H9 (cell line): ENCODE measurements around the gene PPP1R16B. TPM values are rescaled to one million over a fixed set of nuclear protein-coding genes. Genes with fewer than 3 reads are reported as not detected.

Experiments
- DNase-seq: peaks from one replicate; pipeline ENCODE4 v3.0.0-alpha.2; 2017
- H2AFZ ChIP-seq: one replicate; pipeline ENCODE4 v1.6.1; 2013; ENCODE audit warnings: mild to moderate bottlenecking, low read length, control low read depth, moderate library complexity
- H2AK5ac ChIP-seq: 2 replicates; pipeline ENCODE4 v1.6.1; 2013; ENCODE audit warnings: low read length, control low read depth, mixed read lengths; ENCODE audit not compliant: insufficient read length
- H2BK120ac ChIP-seq: one replicate; pipeline ENCODE4 v1.6.1; 2013; ENCODE audit warnings: low read depth, mild to moderate bottlenecking, low read length, control low read depth, inconsistent platforms; ENCODE audit not compliant: poor library complexity, severe bottlenecking
- H2BK12ac ChIP-seq: 2 replicates; pipeline ENCODE4 v1.6.1; 2013; ENCODE audit warnings: low read length, control low read depth, mixed read lengths, low read depth; ENCODE audit not compliant: insufficient read length
- H2BK15ac ChIP-seq: 2 replicates; pipeline ENCODE4 v1.6.1; 2013; ENCODE audit warnings: low read depth, low read length, control low read depth
- H2BK20ac ChIP-seq: one replicate; pipeline ENCODE4 v1.6.1; 2013; ENCODE audit warnings: low read depth, mild to moderate bottlenecking, low read length, control low read depth, inconsistent platforms; ENCODE audit not compliant: poor library complexity, severe bottlenecking
- H2BK5ac ChIP-seq: 2 replicates; pipeline ENCODE4 v1.6.1; 2013; ENCODE audit warnings: low read length, control low read depth, mixed read lengths; ENCODE audit not compliant: insufficient read length
- H3K14ac ChIP-seq: 2 replicates; pipeline ENCODE4 v1.6.1; 2013; ENCODE audit warnings: low read length, control low read depth; ENCODE audit not compliant: insufficient read depth
- H3K18ac ChIP-seq: 2 replicates; pipeline ENCODE4 v1.6.1; 2013; ENCODE audit warnings: low read depth, mild to moderate bottlenecking, mixed read lengths, low read length, control low read depth; ENCODE audit not compliant: insufficient read length
- H3K23ac ChIP-seq: 2 replicates; pipeline ENCODE4 v1.6.1; 2013; ENCODE audit warnings: low read length, control low read depth, mixed read lengths, low read depth; ENCODE audit not compliant: insufficient read length
- H3K23me2 ChIP-seq: 2 replicates; pipeline ENCODE4 v1.6.1; 2013; ENCODE audit warnings: low read depth, mild to moderate bottlenecking, mixed read lengths, low read length, control low read depth; ENCODE audit not compliant: insufficient read length, poor library complexity, severe bottlenecking
- H3K27ac ChIP-seq: 2 replicates; pipeline ENCODE4 v1.5.1; 2013; ENCODE audit warnings: low read length, control low read depth, mixed read lengths, low read depth; ENCODE audit not compliant: insufficient read length
- H3K27me3 ChIP-seq: 2 replicates; pipeline ENCODE4 v1.6.1; 2013; ENCODE audit warnings: low read length, control low read depth, inconsistent platforms; ENCODE audit not compliant: insufficient read depth
- H3K4ac ChIP-seq: 2 replicates; pipeline ENCODE4 v1.6.1; 2013; ENCODE audit warnings: low read depth, mild to moderate bottlenecking, control low read depth, inconsistent platforms, low read length, moderate library complexity
- H3K4me1 ChIP-seq: 2 replicates; pipeline ENCODE4 v1.6.1; 2013; ENCODE audit warnings: low read length, control low read depth, inconsistent platforms; ENCODE audit not compliant: insufficient read depth
- H3K4me2 ChIP-seq: 2 replicates; pipeline ENCODE4 v1.6.1; 2013; ENCODE audit warnings: low read length, control low read depth, mixed read lengths; ENCODE audit not compliant: insufficient read length, insufficient read depth
- H3K56ac ChIP-seq: 2 replicates; pipeline ENCODE4 v1.6.1; 2013; ENCODE audit warnings: low read depth, mild to moderate bottlenecking, mixed read lengths, low read length, control low read depth; ENCODE audit not compliant: insufficient read length
- H3K79me1 ChIP-seq: 2 replicates; pipeline ENCODE4 v1.6.1; 2013; ENCODE audit warnings: low read depth, mild to moderate bottlenecking, moderate library complexity, low read length, control low read depth, inconsistent platforms; ENCODE audit not compliant: insufficient read depth, poor library complexity, severe bottlenecking
- H3K79me2 ChIP-seq: 2 replicates; pipeline ENCODE4 v1.6.1; 2013; ENCODE audit warnings: low read length, control low read depth, inconsistent platforms; ENCODE audit not compliant: insufficient read depth
- H3K9ac ChIP-seq: 2 replicates; pipeline ENCODE4 v1.6.1; 2013; ENCODE audit warnings: low read length, control low read depth, mixed read lengths; ENCODE audit not compliant: insufficient read length; ENCODE audit errors: extremely low read depth
- H3K9me3 ChIP-seq: one replicate; pipeline ENCODE4 v1.6.1; 2013; ENCODE audit warnings: low read depth, low read length, inconsistent platforms; ENCODE audit not compliant: control insufficient read depth
- H3T11ph ChIP-seq: one replicate; pipeline ENCODE4 v1.6.1; 2013; ENCODE audit warnings: mild to moderate bottlenecking, low read length, control low read depth, inconsistent platforms
- H4K20me1 ChIP-seq: one replicate; pipeline ENCODE4 v1.6.1; 2013; ENCODE audit not compliant: control insufficient read depth, insufficient read length, insufficient read depth
- H4K5ac ChIP-seq: 2 replicates; pipeline ENCODE4 v1.6.1; 2013; ENCODE audit warnings: low read depth, mild to moderate bottlenecking, mixed read lengths, low read length, control low read depth; ENCODE audit not compliant: insufficient read length
- H4K8ac ChIP-seq: replicated peaks from 2 replicates; pipeline ENCODE4 v1.6.1; 2013; ENCODE audit warnings: low read length, control low read depth, mixed read lengths, low read depth; ENCODE audit not compliant: insufficient read length
- H4K91ac ChIP-seq: 2 replicates; pipeline ENCODE4 v1.6.1; 2013; ENCODE audit warnings: low read depth, mild to moderate bottlenecking, moderate library complexity, mixed read lengths, low read length, control low read depth; ENCODE audit not compliant: insufficient read length
- H3K27ac Mint-ChIP-seq, 3 experiments: 2 replicates in 2 of 3; 3 replicates in 1 of 3; pipeline ENCODE4 v1.8.0; 2020 to 2021; ENCODE audit warnings: mixed read lengths in 3 of 3, mild to moderate bottlenecking in 1 of 3, moderate library complexity in 1 of 3
- H3K27me3 Mint-ChIP-seq: 2 replicates; pipeline ENCODE4 v1.8.0; 2021; ENCODE audit warnings: low read depth, mild to moderate bottlenecking, moderate library complexity, mixed read lengths
- H3K36me3 Mint-ChIP-seq, 3 experiments: 2 replicates in 2 of 3; 3 replicates in 1 of 3; pipeline ENCODE4 v1.8.0; 2020 to 2021; ENCODE audit warnings: low read depth in 3 of 3, mixed read lengths in 3 of 3; ENCODE audit not compliant: insufficient read depth in 1 of 3
- H3K4me1 Mint-ChIP-seq, 2 experiments: 2 replicates each; pipeline ENCODE4 v1.8.0; 2020; ENCODE audit warnings: mixed read lengths in 2 of 2
- H3K4me3 Mint-ChIP-seq, 2 experiments: 2 replicates in 1 of 2; 3 replicates in 1 of 2; pipeline ENCODE4 v1.8.0; 2020 to 2021; ENCODE audit warnings: mild to moderate bottlenecking in 2 of 2, mixed read lengths in 2 of 2, moderate library complexity in 1 of 2
- H3K9me3 Mint-ChIP-seq, 2 experiments: 2 replicates in 1 of 2; 3 replicates in 1 of 2; pipeline ENCODE4 v1.8.0; 2020; ENCODE audit warnings: mild to moderate bottlenecking in 2 of 2, mixed read lengths in 2 of 2, moderate library complexity in 1 of 2
- WGBS: extraction: QIAGEN DNeasy Blood & Tissue Kit; methylation state at CpG from one replicate; pipeline ENCODE4 v1.1.7; 2013; ENCODE audit warnings: missing lambda C conversion rate, low lambda C conversion rate, mixed read lengths; ENCODE audit not compliant: insufficient read length; ENCODE audit errors: extremely low coverage; 5-methylcytosine and 5-hydroxymethylcytosine counted together
- total RNA-seq: library from RNA; stranded (reverse); gene quantifications from 2 replicates; pipeline ENCODE4 v1.2.1, GENCODE V29; 2021
- TF ChIP-seq, protein P1 (sequence below): fragments of 200-600 bp; sonication (generic); conservative IDR thresholded peaks from 3 replicates; pipeline ENCODE4 v1.8.0; 2021; ENCODE audit warnings: antibody characterized with exemption, mild to moderate bottlenecking

Gene PPP1R16B
- total RNA-seq, 1 experiment from 2014 or later = 8.2 TPM

DNA sequence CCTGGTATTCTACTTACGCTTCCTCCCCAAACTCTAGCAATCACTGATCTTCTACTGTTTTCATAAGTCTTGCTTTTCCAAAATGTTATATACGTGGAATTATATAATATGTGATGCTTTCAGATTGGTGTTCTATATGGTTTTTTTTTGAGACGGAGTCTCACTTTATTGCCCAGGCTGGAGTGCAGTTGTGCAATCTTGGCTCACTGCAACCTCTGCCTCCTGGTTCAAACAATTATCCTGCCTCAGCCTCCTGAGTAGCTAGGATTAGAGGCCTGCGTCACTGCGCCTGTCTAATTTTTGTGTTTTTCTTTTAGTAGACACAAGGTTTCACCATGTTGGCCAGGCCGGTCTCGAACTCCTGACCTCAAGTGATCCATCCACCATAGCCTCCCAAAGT lies 109.9 kb downstream of the PPP1R16B start:
- Mint-ChIP-seq H3K27ac (no peak overlapping the region), H3K4me3 (no peak overlapping the region), H3K9me3 (no peaks in the 10 kb centered on the region), H3K4me1 (no peaks in the 10 kb centered on the region), H3K27me3 (no peaks in the 10 kb centered on the region), H3K36me3 (no peaks in the 10 kb centered on the region; a peak in 1 of 7 replicates)
- Histone ChIP-seq H3K14ac (no peak overlapping the region), H3K79me1 (no peaks in the 10 kb centered on the region), H3K18ac (no peak overlapping the region), H4K20me1 (no peaks in the 10 kb centered on the region), H2AK5ac (no peak overlapping the region), H2BK120ac (no peak overlapping the region), H3T11ph (no peak overlapping the region), H3K23ac (no peak overlapping the region), H4K5ac (no peak overlapping the region), H3K23me2 (no peaks in the 10 kb centered on the region), H3K56ac (no peak overlapping the region), H4K8ac (no peak overlapping the region), H3K4ac (no peak overlapping the region), H3K4me1 (no peaks in the 10 kb centered on the region), H3K79me2 (no peaks in the 10 kb centered on the region), H3K9ac (no peak overlapping the region), H2BK20ac (no peak overlapping the region), H2BK15ac (no peak overlapping the region), H3K9me3 (no peaks in the 10 kb centered on the region), H2BK12ac (no peak overlapping the region), H3K27ac (no peak overlapping the region), H3K4me2 (no peak overlapping the region), H4K91ac (no peak overlapping the region), H3K27me3 (no peaks in the 10 kb centered on the region), H2AFZ (no peak overlapping the region), H2BK5ac (no peak overlapping the region)
- DNase-seq = no peak
- WGBS = no CpG with 5 or more reads among the region's 7 CpGs
- TF ChIP-seq, protein P1, sequence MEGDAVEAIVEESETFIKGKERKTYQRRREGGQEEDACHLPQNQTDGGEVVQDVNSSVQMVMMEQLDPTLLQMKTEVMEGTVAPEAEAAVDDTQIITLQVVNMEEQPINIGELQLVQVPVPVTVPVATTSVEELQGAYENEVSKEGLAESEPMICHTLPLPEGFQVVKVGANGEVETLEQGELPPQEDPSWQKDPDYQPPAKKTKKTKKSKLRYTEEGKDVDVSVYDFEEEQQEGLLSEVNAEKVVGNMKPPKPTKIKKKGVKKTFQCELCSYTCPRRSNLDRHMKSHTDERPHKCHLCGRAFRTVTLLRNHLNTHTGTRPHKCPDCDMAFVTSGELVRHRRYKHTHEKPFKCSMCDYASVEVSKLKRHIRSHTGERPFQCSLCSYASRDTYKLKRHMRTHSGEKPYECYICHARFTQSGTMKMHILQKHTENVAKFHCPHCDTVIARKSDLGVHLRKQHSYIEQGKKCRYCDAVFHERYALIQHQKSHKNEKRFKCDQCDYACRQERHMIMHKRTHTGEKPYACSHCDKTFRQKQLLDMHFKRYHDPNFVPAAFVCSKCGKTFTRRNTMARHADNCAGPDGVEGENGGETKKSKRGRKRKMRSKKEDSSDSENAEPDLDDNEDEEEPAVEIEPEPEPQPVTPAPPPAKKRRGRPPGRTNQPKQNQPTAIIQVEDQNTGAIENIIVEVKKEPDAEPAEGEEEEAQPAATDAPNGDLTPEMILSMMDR = no peak
